ENCODE results near the gene TNRC6B.

DNA sequence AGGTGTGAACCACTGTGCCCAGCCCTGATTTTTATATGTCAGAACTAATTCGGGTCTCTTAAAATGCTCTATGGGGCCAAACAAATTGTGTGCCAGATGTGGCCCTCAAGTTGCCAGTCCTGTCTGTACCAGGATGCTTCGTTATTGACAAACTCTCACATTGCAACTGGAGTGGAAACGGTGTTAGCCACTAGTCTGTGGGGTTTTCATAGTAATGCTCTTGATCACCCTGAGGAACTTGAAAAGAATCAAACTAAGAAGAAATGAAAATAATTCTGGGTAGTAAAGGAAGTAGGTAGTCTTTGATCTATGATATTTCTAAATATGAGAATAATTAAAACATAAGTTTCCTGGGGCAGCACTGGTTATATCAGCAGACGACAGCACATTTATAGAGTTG lies 101.3 kb downstream of the TNRC6B start:
- TF ChIP-seq CTCF (IDR thresholded peaks at IDR 0.05; ENCODE audit: insufficient read depth, low read depth, low read length) = no peak
- no peak for TF ChIP-seq EZH2 (IDR thresholded peaks at IDR 0.05; ENCODE audit: insufficient read depth, low read length)

Measured in astrocyte (in vitro differentiated cells and primary cell).